Epithelial cell of proximal tubule (primary cell): Measurements from ENCODE around the gene GIGYF2. TPM values are rescaled to one million over a fixed set of nuclear protein-coding genes. Genes with fewer than 3 reads are reported as not detected.

Source experiments
- DNase-seq: peaks from one replicate; pipeline ENCODE4 v3.0.0-alpha.2; 2011; ENCODE audit warnings: low read depth
- H3K4me3 ChIP-seq: 2 replicates; pipeline ENCODE4 v1.5.1; 2011; ENCODE audit warnings: low read depth, mild to moderate bottlenecking, low read length
- CTCF ChIP-seq: conservative IDR thresholded peaks from 2 replicates; pipeline ENCODE4 v1.5.1; 2012; ENCODE audit warnings: low read depth, mild to moderate bottlenecking, low read length
- total RNA-seq: library from RNA; depleted of rRNA; stranded (reverse); fragments of >200 nt; gene quantifications from 2 replicates; pipeline ENCODE4 v1.2.3, GENCODE V29; 2015

Gene GIGYF2
- total RNA-seq, 1 donor from 2014 or later, result 24.0 TPM

GRCh38 chr2:232783278-232783677 is 86.1 kb downstream of the GIGYF2 start:
- TF ChIP-seq CTCF, result no peak
- H3K4me3 ChIP-seq, result no peak overlapping the region
- DNase-seq, result no peak

- no peak for TF ChIP-seq CTCF
- DNase-seq, result no peak
- no peak overlapping the region for H3K4me3 ChIP-seq
Observed at GRCh38 chr2:232787806-232788205, 90.7 kb downstream of the GIGYF2 start.

DNA sequence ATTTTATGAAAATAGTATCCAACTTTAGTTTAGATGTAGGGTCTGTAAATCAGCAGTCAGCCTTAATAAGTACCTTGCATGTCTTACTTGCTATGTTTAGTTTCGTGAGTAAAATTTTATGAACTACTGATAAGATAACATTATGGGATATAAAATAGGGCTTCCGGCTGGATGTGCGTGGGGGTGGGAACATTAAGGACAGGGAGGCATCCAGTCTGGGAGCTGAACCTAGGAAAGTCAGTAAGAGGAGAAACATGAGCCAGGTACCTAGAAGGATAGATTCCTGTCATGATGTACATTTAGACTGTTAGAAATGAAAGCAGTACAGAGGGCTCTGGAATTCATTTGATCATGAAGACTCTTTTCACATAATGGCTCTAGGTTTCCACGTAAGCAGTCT is 92.0 kb downstream of the GIGYF2 start:
- no peak for TF ChIP-seq CTCF
- no peak overlapping the region for H3K4me3 ChIP-seq
- DNase-seq, result no peak

DNA sequence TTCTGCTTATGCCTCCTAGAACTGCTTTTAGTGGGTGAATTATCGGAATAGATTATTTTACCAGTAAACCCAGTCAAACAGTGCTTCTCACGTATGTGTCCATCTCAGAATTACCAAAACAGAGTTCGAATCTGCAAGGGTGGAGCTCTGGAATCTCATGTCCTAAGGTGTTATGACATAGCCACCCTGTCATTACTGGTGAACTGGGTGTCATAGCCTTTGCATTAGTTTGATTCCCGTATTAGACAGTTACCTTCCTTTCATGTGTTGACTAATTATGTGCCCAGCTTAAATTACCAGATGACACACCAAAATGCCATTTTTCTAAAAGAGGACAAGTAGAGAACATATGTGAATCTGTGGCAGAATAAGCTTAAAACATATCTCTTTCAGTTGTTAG is 94.4 kb downstream of the GIGYF2 start:
- H3K4me3 ChIP-seq, result no peak overlapping the region
- TF ChIP-seq CTCF, result no peak
- DNase-seq, result no peak

DNA sequence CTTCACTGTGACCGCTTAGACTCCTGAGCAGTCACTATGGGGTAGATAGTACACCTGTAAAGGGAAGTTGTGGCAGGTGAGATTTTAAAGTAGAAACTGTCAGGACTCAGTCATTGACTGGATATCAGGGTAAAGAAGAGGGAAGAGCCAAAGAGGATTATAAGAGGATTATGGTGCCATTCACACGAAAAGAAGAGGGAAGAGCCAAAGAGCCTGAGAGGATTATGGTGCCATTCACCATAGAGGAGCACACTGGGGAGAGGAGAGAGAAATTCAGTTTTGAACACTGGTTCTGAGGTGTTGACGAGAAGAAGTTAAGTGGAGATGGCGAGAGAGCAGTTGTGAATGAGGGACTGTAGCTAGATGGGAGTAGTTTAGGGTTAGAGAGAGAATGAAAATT is 96.1 kb downstream of the GIGYF2 start:
- TF ChIP-seq CTCF, result no peak
- no peak for DNase-seq
- H3K4me3 ChIP-seq, result no peak overlapping the region

GRCh38 chr2:232794981-232795380 is 97.8 kb downstream of the GIGYF2 start:
- H3K4me3 ChIP-seq, result no peak overlapping the region
- no peak for DNase-seq
- TF ChIP-seq CTCF, result no peak

DNA sequence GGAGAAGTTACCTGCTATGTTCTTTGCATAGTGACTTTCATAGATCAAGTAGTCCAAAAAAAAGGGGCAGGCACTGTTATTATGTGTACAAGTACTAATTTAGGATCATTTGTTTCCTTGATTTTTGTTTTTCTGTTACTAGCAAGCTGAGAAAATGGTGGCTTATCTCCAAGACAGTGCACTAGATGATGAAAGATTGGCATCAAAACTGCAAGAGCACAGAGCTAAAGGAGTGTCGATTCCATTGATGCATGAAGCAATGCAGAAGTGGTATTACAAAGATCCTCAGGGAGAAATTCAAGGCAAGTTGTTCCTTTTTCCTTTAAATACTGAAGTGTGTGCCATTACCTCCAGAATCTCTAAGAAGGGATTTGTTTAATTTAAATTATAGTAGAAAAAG is 98.8 kb downstream of the GIGYF2 start:
- no peak overlapping the region for H3K4me3 ChIP-seq
- TF ChIP-seq CTCF, result no peak
- DNase-seq, result no peak
